BJ (cell line): Measurements from ENCODE around the gene SLC39A1. TPM values are rescaled to one million over a fixed set of nuclear protein-coding genes. Genes with fewer than 3 reads are reported as not detected.
"Not testable (repeated sequence)": the region's sequence is repeated elsewhere in the genome, so short reads cannot be mapped to it uniquely, and the experiment has no call there.

Experiments
- CTCF ChIA-PET: fragments of 350-600 bp; formaldehyde crosslinking; extraction: SDS; loops from one replicate; lab custom pipeline; 2021; ENCODE audit warnings: antibody characterized with exemption, inconsistent platforms; lab: Yijun Ruan, JAX
- POLR2A ChIA-PET: fragments of 300-600 bp; sonication (Branson Sonifier 250); formaldehyde crosslinking; extraction: SDS; loops from one replicate; lab custom pipeline; 2021; ENCODE audit warnings: antibody characterized with exemption; lab: Charles Lee
- DNase-seq: peaks from one replicate; pipeline ENCODE4 v3.0.0-alpha.2; 2011; ENCODE audit warnings: low read depth
- H3K27me3 ChIP-seq: 2 replicates; pipeline ENCODE4 v1.6.0; 2011; ENCODE audit warnings: low read length; ENCODE audit not compliant: control insufficient read depth, insufficient read depth
- H3K36me3 ChIP-seq: 2 replicates; pipeline ENCODE4 v1.5.1; 2011; ENCODE audit warnings: low read length; ENCODE audit not compliant: control insufficient read depth, insufficient read depth
- H3K4me3 ChIP-seq: 2 replicates; pipeline ENCODE4 v1.5.1; 2011; ENCODE audit warnings: low read depth, mild to moderate bottlenecking, control low read depth, low read length
- polyA plus RNA-seq: library from polyadenylated mRNA; depleted of rRNA; stranded (reverse); fragments of >200 nt; gene quantifications from 2 replicates; pipeline ENCODE4 v1.2.3, GENCODE V29; 2011
- TF ChIP-seq, protein P1 (sequence below): IDR thresholded peaks from 2 replicates; pipeline ENCODE4 v1.5.1; 2011; ENCODE audit warnings: low read depth, mild to moderate bottlenecking, control low read depth, inconsistent platforms, low read length, moderate library complexity; ENCODE audit not compliant: insufficient read depth

The SLC39A1 gene
- polyA plus RNA-seq, 1 experiment, result 121 TPM

GRCh38 chr1:153984123-153984894, 21.0 kb upstream of the SLC39A1 start:
- Histone ChIP-seq H3K4me3 (peak overlapping the region; percentile 93), H3K36me3 (peaks cover 5% of the 10 kb centered on the region), H3K27me3 (no peaks in the 10 kb centered on the region)
- no peak for DNase-seq
- ChIA-PET POLR2A (no interaction called here), CTCF (interaction anchor here (1.4 to 3.6 kb wide), 5 partner anchors 17 to 357 kb away, joined by 3 to 26 read pairs (median 8); partner anchors contain the start of genes CREB3L4, S100A13 and SLC39A1)
- TF ChIP-seq, protein P1, sequence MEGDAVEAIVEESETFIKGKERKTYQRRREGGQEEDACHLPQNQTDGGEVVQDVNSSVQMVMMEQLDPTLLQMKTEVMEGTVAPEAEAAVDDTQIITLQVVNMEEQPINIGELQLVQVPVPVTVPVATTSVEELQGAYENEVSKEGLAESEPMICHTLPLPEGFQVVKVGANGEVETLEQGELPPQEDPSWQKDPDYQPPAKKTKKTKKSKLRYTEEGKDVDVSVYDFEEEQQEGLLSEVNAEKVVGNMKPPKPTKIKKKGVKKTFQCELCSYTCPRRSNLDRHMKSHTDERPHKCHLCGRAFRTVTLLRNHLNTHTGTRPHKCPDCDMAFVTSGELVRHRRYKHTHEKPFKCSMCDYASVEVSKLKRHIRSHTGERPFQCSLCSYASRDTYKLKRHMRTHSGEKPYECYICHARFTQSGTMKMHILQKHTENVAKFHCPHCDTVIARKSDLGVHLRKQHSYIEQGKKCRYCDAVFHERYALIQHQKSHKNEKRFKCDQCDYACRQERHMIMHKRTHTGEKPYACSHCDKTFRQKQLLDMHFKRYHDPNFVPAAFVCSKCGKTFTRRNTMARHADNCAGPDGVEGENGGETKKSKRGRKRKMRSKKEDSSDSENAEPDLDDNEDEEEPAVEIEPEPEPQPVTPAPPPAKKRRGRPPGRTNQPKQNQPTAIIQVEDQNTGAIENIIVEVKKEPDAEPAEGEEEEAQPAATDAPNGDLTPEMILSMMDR, result no peak

DNA sequence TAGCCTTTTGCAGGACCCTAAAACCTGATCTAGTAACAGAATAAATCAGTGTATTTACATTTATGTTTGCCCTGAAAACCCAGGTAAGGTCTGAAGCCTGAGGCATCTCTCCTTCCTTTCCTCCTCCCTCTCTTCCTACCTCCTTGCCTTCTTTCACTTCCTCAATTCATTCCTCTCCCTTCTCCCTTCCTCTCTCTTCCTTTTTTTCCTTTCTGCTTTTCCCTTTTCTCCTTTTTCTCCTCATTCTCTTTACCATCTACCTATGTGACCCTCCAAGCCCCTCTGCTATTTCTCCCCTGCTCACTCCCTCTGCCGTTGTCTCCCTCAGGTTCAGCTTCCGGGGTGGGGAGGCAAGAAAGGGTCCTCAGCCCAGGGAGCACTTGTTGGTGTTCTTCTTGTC, 18.4 kb upstream of the SLC39A1 start:
- POLR2A ChIA-PET, DNase-seq, H3K27me3 ChIP-seq, H3K36me3 ChIP-seq, H3K4me3 ChIP-seq: not testable (repeated sequence)
- CTCF ChIA-PET, result interaction anchor here (1.9 kb wide), 1 partner anchor 19 kb away, joined by 5 read pairs; the partner anchor contains the start of gene SLC39A1

DNA sequence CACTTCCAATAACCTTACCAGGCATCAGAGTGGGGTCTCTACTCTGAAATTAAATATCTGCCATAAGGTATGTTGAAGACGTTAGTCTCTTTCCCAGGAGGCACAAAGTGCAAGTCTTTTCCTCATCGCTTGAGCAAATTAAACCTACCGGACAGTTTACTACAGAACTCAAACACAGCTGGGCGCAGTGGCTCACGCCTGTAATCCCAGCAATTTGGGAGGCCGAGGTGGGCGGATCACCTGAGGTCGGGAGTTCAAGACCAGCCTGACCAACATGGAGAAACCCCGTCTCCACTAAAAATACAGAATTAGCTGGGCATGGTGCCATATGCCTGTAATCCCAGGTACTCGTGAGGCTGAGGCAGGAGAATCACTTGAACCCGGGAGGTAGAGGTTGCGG, 15.8 kb upstream of the SLC39A1 start:
- CTCF ChIA-PET, result interaction anchor here (0.7 to 6.7 kb wide), 4 partner anchors 8 to 55 kb away, joined by 3 to 32 read pairs (median 17); partner anchors contain the start of genes CREB3L4, RAB13 and SLC39A1
- H3K36me3 ChIP-seq, result peaks cover 13% of the 10 kb centered on the region
- H3K27me3 ChIP-seq, POLR2A ChIA-PET, DNase-seq, H3K4me3 ChIP-seq: not testable (repeated sequence)

- Histone ChIP-seq H3K36me3 (peaks cover 16% of the 10 kb centered on the region), H3K4me3 (peak overlapping the region; percentile 89), H3K27me3 (no peaks in the 10 kb centered on the region)
- TF ChIP-seq, protein P1, result no peak
- ChIA-PET POLR2A (interaction anchor here (1.3 to 2.3 kb wide), 3 partner anchors 11 to 15 kb away, joined by 6 to 17 read pairs (median 11); partner anchors contain the start of genes CREB3L4, RPS27 and SLC39A1), CTCF (interaction anchor here (0.7 to 6.7 kb wide), 5 partner anchors 8 to 200 kb away, joined by 3 to 32 read pairs (median 16); partner anchors contain the start of genes CREB3L4, RAB13 and SLC39A1)
- no peak for DNase-seq
These were observed 15.1 kb upstream of the SLC39A1 start for GRCh38 chr1:153978274-153978909.

- ChIA-PET CTCF (interaction anchor here (0.9 to 6.7 kb wide), 6 partner anchors 9 to 466 kb away, joined by 3 to 32 read pairs (median 12); partner anchors contain the start of genes CREB3L4, RAB13 and SLC39A1), POLR2A (interaction anchor here (0.6 to 2.3 kb wide), 5 partner anchors 8 to 49 kb away, joined by 3 to 17 read pairs (median 6); partner anchors contain the start of genes CREB3L4, RPS27 and SLC39A1)
- H3K4me3 ChIP-seq, result peak within 1 kb of the TSS; percentile 89
- peaks cover 15% of the 10 kb centered on the region for H3K36me3 ChIP-seq
- H3K27me3 ChIP-seq, result no peaks in the 10 kb centered on the region
- TF ChIP-seq, protein P1, result no peak
- no peak for DNase-seq
These were observed 14.2 kb upstream of the SLC39A1 start, which contains the start of gene JTB for GRCh38 chr1:153977250-153978240. JTB (minus strand) TSS chr1:153977674; CDS start chr1:153977252, 422 bp downstream.
